Fibroblast of mammary gland (primary cell): ENCODE results near the gene KLHL1.

ENCODE experiments used
- DNase-seq: peaks from one replicate; pipeline ENCODE4 v3.0.0-alpha.2; 2010; ENCODE audit warnings: low read depth
- H3K4me3 ChIP-seq: 2 replicates; pipeline ENCODE4 v1.5.1; 2011; ENCODE audit warnings: low read depth, mild to moderate bottlenecking, low read length, moderate library complexity; ENCODE audit not compliant: control insufficient read depth
- CTCF ChIP-seq: conservative IDR thresholded peaks from 2 replicates; pipeline ENCODE4 v1.5.1; 2011; ENCODE audit warnings: low read depth, low read length, inconsistent platforms; ENCODE audit not compliant: control insufficient read depth, insufficient read depth

KLHL1 gene

GRCh38 chr13:69970520-69970919 lies 137.7 kb downstream of the KLHL1 start:
- no peak for DNase-seq
- no peak for TF ChIP-seq CTCF
- H3K4me3 ChIP-seq = no peak overlapping the region

- TF ChIP-seq CTCF = no peak
- H3K4me3 ChIP-seq = no peak overlapping the region
- no peak for DNase-seq
Measured at GRCh38 chr13:69959046-69959445, 149.2 kb downstream of the KLHL1 start.

- DNase-seq = no peak
- no peak for TF ChIP-seq CTCF
- H3K4me3 ChIP-seq = no peak overlapping the region
Measured at GRCh38 chr13:69956839-69957238, 151.4 kb downstream of the KLHL1 start.

GRCh38 chr13:69956349-69956748 lies 151.9 kb downstream of the KLHL1 start:
- TF ChIP-seq CTCF = no peak
- no peak for DNase-seq
- H3K4me3 ChIP-seq = no peak overlapping the region

- no peak for TF ChIP-seq CTCF
- no peak overlapping the region for H3K4me3 ChIP-seq
- no peak for DNase-seq
Measured at GRCh38 chr13:69955271-69955670, 153.0 kb downstream of the KLHL1 start.

GRCh38 chr13:69951412-69951811 lies 156.8 kb downstream of the KLHL1 start:
- no peak for DNase-seq
- TF ChIP-seq CTCF = no peak
- no peak overlapping the region for H3K4me3 ChIP-seq

GRCh38 chr13:69950160-69950559 lies 158.1 kb downstream of the KLHL1 start:
- no peak for TF ChIP-seq CTCF
- no peak overlapping the region for H3K4me3 ChIP-seq
- DNase-seq = no peak
